Activated CD4-positive, alpha-beta T cell treated with anti-CD3 and anti-CD28 coated beads for 4 hours (primary cell): ENCODE data around the gene FHL3.
"Not testable (repeated sequence)": the region's sequence is repeated elsewhere in the genome, so short reads cannot be mapped to it uniquely, and the experiment has no call there.

ENCODE experiments used
- DNase-seq, 2 donors: peaks; one replicate each; pipeline ENCODE4 v3.0.0-alpha.2; 2020

Gene FHL3

DNA sequence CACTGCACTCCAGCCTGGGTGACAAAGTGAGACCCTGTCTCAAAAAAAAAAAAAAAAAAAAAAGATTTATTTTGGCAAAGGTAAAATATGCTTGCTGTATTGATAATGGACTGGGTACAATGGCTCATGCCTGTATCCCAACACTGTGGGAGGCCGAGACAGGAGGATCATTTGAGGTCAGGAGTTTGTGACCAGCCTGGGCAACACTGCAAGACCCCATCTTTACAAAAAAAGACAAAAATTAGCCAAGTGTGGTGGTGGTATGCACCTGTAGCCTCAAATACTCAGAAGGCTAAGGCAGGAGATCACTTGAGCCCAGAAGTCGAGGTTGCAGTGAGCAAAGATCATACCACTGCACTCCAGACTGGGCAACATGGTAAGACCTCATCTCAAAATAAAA lies 21.8 kb downstream of the FHL3 start:
- DNase-seq: no peak

DNA sequence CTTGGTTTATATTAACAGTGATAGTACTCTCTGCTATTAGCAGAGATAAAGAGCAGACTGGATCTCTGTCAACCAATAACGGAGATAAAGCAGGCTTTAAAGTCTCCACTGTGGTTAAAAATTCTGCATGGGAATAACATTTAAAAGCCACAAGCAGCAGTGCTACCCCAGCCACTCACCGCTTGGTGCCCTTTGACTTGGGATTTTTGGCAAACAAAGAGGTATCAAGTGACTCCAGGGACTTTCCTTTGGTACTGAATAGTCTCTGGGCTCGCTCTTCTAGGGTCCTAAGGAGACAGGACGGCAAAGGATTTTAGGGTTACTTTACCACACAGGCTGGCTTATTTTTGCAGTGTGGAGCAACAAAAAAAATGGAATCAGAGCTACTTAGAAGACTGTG lies 26.8 kb downstream of the FHL3 start:
- no peak for DNase-seq

DNA sequence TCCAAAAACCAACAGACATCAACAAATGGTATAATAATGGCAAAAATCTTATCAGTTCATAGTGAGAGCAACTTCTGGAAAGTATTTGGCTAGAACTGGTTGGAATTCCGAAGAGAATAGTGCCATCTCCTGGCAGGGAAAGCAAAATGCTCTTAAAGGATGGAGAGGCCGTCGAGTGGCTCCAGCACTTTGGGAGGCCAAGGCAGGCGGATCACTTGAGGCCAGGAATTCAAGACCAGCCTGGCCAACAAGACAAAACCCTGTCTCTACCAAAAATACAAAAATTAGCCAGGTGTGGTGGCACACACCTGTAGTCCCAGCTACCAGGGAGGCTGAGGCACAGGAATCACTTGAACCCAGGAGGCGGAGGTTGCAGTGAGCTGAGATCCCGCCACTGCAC lies 30.2 kb downstream of the FHL3 start:
- not testable (repeated sequence) for DNase-seq

DNA sequence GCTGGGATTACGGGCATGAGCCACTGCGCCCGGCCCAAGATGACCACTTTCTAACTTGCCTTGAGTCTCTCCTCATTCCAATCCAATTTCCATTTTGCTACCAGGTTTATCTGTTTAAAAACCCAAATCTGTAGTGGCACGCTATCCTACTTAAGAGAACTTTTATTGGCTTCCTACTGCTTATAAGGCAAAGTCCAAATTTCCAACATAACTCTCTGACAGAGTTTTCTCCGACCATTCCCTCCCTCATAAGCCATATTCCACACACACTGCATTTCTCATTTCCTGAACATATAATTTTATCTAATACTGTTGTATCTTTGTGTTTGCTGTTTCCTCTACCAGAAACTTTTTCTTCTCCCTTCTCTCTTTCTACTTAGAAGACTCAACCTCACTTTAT lies 30.7 kb downstream of the FHL3 start:
- DNase-seq: no peak

DNA sequence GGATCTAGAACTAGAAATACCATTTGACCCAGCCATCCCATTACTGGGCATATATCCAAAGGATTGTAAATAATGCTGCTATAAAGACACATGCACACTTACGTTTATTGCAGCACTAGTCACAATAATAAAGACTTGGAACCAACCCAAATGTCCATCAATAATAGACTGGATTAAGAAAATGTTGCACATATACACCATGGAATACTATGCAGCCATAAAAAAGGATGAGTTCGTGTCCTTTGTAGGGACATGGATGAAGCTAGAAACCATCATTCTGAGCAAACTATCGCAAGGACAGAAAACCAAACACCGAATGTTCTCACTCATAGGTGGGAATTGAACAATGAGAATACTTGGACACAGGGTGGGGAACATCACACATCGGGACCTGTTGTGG lies 31.6 kb downstream of the FHL3 start:
- DNase-seq: not testable (repeated sequence)

DNA sequence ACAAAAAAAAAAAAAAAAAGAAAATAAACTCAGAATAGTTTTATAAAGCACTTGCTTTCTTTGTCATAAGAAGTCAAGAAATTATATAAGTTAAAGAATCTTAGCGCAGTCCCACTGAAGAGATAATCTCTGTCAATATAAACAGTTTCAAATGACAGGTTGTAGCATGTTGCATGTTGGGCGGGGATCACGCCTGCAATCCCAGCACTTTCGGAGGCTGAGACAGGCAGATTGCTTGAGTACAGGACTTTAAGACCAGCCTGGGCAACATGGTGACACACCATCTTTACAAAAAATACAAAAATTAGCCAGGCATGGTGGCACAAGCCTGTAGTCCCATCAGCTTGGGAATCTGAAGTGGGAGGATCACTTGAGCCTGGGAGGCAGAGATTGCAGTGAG lies 40.0 kb downstream of the FHL3 start:
- no peak for DNase-seq

DNA sequence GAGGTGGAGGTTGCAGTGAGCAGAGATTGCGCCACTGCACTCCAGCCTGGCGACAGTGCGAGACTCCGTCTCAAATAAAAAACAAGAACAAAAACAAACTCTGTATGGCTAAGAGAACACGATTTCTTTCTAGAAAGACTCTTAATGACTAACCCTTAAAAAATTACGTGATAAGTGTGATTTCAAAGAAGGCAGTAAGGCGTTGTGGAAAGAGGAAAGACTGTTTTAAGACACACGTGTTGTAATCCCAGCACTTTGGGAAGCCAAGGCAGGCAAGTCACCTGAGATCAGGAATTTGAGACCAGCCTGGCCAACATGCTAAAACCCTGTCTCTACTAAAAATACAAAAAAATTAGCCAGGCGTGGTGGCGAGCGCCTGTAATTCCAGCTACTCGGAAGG lies 41.2 kb downstream of the FHL3 start:
- not testable (repeated sequence) for DNase-seq

DNA sequence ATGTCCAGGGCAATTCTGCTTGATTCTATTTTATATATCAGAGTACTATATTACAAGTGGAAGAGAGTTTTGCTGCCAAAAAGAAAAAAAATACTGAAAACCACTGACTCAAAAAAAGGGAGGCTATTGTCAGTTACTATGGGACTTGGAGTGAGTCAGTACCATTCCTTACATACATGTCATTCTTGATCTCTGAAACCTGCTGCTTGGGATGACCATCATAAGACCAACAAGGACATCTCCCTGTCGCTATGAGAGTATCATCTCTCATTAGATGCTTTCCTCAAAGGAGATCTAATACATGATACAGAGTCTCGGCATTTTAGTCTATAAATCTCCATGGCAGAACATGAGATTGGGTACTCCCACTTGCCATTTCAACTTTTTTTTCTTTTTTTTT lies 46.6 kb downstream of the FHL3 start:
- no peak for DNase-seq

DNA sequence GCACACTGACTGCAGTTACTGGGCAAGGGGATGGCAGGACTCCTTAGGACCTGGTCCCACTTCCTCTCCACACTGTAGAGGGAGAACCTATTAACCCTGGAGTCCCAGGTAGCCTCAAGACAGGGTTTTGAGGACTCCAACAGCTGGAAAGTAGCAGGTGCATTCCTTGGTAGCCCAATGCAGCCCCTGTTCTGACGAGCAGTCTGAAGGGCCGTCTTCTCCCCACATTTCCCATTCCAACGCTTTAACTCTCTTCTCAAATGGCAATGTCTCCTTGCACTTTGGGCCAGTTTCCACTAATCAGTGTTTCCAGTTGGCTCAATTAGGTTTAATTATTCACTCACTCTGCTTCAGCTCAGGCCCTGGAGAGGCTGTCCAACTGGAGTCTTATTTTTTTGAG lies 49.6 kb downstream of the FHL3 start:
- no peak for DNase-seq

DNA sequence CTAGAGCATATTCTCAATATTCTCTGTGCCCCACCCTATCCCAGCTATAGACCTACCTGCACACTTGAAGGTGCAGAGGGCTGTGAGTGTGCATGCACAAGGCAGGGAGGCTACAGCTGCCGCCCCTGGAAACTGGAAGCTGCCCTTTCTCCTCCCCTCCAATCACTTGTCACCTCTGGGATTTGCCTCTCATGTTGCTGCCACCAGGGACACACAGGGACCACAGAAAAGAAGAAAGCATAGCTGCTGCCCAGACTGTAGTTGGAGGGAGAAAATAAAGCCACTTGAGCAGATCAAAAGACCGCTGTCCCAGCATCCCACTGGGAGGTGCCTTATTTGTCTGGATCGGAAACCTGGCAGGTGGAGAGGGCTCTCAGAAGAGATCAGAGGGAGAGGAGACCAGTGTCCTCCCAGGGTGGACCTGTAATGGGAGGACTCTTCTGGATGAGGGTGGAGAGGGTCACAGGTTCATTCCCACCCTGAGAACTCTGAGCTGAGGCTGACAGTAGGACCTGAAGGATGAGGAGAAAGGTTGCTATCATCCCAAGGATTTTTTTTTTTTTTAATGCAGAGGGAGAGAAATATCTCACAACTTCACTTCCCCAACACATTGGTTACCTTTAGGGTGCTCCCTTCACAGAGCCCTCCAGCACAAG lies 50.9 kb downstream of the FHL3 start:
- DNase-seq: no peak

DNA sequence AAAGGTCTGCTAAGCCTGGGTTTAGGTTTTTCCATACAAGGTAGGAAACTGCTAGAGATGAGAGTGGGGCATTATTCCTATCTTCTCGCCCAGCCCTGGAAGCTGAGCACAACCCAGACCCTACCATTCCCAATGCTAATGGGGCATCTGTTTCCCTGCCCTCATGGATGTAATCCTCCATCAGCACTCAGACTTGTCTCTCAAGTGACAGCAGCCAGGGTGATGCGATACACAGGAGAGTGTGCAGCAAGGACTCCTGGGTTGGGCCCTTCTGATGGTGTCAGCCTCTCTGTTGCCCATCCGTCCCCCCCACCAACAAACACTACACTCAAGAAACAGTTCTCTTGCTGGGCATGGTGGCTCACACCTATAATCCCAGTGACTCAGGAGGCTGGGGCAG lies 52.6 kb downstream of the FHL3 start:
- no peak for DNase-seq

DNA sequence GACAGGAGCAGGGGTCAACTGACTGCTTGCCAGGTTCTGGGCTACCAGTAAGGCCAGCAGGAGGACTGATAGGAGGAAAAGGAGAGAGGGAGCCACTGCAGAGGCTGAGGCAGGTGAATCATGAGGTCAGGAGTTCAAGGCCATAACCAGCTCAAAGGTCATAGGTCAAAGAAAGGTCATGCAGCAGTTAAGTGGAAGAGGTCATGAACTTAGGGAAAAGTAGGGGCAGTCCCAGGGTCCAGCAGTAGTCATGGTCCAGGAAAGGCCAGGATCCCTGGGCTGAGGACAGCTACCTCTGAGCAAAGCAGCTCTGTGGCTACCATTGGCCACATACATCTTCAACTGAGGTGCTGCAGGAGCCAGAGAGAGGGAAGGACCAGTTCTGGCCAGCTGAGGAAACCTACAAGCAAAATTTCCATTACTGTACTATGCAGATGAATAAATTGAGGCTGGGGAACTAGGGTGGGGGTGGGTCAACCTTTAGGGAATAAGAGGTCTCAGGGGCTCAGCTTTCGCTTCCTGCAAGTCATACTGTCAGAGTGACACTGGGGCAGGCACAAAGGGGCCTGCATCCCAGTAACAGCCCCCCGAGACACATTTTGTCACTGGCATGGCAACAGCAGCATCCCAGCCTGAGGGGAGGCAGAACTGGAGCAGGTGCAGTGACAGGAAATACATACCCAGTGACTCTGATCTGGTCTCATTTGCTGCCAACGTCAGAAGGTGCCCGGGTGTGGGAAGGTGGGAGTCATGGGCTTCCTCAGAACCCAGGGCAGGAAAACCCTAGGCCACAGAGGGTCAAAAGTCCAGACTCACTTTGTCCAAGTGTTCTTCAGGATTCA lies 53.3 kb downstream of the FHL3 start:
- DNase-seq: no peak

DNA sequence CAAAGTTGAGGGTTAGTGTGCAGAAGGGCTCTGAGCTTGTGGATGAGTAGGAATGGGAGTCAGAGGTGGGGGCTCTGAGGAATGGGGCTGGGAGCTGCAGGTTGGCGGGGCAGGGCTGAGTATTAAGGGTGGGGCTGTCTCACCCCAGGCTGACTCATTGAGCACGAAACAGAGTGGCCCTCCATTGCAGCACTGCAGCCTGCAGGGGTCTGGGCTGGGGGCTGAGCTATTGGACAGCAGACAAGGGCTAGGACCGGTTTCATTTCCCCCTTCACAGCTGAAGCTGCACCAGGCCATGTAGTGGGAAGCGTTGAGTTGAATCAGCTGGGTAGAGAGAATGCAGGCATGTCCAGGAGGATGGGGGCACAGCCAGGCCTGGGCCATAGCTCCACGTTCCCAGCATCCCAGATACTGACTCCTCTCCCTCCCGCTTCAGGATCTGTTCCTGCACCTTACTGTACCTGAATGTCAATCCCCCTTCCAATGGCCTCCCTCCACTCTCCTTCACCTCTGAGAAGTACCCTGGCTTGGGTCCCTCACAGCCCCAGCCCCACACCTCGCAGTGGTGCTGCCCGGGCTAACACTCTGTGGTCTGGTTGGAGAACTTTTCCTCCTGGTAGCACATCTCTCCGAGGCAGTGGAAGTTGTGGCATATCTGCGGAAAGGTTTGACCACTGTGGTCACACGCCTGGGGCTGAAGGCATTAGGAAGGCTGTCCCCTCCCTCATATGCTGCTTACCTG lies 54.1 kb downstream of the FHL3 start:
- DNase-seq: no peak

DNA sequence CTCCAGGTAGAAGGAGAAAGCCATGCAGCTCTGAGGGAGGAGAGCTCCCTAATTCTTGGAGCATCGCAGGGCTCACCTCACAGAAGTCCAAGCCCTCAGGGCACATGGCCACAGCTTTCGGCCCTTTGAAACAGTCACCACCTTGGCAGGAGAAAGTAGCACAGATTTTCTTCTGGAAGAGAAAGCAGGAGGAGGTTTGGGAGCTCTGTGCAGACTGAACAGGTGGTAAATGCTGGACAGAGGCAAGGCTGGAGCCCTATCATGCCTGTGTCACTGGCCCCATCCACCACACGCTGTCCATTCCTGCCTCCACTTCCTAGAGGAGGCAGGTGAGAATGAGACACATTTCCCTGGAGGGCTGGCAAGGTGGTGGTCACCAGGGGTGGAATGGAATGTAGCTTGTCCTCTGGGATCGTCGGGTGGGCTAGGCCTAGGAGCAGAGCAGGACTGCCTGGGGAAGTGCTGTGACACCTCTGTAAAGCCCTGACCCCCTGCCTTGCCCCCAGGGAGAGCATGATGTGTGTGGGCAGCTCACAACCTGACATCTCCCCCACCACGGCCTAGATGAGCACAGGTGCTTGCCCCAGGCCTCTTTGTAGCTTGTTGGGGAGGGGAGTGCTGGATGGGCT lies 55.7 kb downstream of the FHL3 start:
- no peak for DNase-seq

DNA sequence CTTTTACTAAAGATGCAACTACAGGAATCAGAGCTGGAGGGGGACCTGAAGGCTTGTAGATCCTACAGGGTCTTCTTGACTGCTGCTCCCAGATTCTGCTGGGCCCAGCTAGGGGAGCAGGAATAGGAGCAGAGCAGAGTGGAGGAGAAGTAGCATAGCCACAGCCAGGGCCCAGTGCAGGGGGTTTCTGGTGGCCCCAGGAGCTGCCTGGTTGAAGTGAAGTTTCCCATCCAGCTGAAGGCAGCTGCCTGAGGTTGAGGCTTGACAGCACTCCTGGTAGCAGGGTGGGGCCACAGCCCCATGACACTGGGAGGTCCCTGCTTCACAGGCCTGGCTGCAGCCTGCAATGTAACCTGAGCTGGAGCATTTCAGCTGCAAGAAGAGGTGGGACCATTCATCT lies 56.5 kb downstream of the FHL3 start:
- no peak for DNase-seq

DNA sequence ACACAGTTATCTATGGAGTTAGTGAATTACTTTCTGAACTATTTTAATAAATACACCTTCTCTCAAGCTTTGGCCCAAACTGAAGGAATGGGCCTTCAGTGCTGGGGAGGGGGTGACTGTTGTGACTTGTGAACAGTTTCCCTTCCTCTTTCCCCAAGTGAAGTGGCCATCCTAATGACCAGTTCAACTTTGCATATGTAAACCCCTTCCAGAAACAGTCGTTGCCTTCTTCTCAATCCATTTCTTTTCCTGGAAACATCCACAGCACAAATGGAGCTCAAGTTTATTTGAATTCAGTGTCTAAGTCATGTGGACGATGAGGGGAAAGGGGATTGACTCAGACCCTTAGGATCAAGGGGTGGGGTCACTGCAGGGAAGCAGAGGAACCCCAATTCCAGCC lies 57.1 kb downstream of the FHL3 start:
- no peak for DNase-seq

DNA sequence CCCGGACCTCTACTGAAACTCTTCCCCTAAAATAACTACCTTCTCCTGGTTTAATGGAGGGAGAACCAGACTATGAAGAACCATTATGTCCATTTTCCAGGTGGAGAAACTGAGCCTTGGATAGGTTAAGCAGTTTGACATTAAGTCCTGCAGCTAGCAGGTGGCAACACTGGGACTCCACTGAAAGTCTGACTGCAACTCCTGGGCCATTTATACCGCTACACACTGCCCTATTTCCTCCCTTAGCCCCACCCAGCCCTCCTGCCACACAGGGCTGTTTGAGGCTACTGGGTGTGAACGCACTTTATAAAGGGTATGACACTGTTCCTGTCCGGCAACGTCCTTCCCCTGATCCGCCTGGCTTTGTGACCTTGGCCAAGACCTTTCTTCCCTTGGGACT lies 58.0 kb downstream of the FHL3 start:
- no peak for DNase-seq
